GM20000 (cell line): Measurements from ENCODE around the gene RNF5.

Experiments used
- DNase-seq: peaks from one replicate; pipeline ENCODE4 v3.0.0; 2012; ENCODE audit warnings: low spot score
- CTCF ChIP-seq: IDR thresholded peaks from 2 replicates; pipeline ENCODE4 v1.5.1; 2012; ENCODE audit warnings: mild to moderate bottlenecking, control low read depth; ENCODE audit errors: extremely low read depth, missing control alignments

The RNF5 gene

GRCh38 chr6:32220021-32220420 lies 41.8 kb downstream of the RNF5 start:
- no peak for TF ChIP-seq CTCF
- DNase-seq, result no peak

- DNase-seq, result no peak
- TF ChIP-seq CTCF, result no peak
Measured at GRCh38 chr6:32222333-32223230, 44.4 kb downstream of the RNF5 start.

DNA sequence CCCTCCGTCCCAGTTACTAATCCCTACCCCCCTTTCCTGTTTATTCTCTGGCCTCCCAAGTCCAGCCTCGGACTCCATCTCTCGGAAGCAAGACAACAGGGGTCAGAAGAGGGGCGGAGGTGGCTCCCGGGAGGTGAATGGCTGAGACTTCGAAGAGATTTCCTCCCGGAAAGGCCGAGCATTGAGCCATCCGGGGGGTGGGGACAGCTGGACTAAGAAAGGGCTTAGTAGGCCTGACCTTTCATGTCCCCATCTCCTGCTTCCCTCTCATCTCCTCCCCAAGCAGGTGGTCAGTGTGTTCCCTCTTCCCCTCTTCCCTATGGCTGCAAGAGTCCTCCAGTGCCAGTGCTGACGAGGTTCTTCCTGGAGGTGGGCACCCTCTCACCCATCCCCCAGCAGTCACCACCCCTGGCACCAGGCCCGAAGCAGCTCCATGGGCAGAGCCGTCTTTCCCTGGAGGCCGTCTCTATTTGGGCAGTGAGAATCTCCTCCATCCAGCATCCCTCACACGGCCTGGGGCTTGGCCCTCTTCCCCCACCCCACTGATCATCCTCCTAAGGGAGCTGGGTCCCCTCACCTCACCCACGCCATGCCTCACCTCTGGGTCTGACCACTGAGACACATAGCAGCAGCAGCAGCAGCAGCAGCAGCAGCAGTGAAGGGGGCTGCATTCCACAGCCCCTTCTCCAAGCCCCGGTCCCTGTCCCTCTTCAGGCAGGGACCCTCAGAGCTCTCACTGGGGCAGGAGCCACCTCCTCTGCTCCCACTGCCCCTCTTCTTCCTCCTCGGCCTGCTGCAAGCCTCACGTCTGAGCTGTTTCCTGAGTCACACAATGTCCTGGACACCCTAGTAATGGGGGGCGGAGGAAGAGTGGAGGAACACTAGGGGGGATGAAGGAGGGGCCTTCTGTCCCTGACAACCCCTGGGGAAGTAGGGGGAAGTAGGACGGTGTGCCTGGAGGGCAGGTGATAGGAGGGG lies 45.3 kb downstream of the RNF5 start, which contains the start of gene NOTCH4:
TSS of gene NOTCH4 (minus strand) at position 810 of the 978 bp plus-strand sequence. CDS start at position 671, 139 bp downstream.
- no peak for TF ChIP-seq CTCF
- DNase-seq, result no peak

- no peak for TF ChIP-seq CTCF
- no peak for DNase-seq
Measured at GRCh38 chr6:32224696-32225095, 46.5 kb downstream of the RNF5 start.

DNA sequence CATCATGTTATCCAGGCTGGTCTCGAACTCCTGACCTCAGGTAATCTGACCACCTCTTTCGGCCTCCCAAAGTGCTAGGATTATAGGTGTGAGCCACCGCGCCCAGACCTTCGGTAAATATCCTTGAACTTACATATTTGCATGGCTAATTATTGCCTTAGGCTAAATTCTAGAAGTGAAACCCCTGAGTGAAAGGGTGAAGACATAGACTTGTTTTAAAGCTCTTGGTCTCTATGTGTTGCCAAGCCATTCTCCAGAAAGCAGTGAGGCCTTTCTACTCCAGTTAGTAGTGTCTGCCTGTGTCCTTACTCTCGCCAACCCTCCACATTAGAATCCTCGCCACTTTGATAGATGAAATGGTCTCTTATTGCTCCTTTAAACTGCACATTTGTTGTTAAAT lies 48.2 kb downstream of the RNF5 start:
- no peak for TF ChIP-seq CTCF
- DNase-seq, result no peak
